GM18517 (cell line): ENCODE results near the gene CCSER1.

Experiments
- ATAC-seq: cut with Tn5 transposase; IDR thresholded peaks from one replicate; pipeline ENCODE4 v1.9.1; 2021; ENCODE audit warnings: mild to moderate bottlenecking, moderate library complexity; ENCODE audit not compliant: unreplicated experiment

Gene CCSER1

GRCh38 chr4:90127706-90128345, 632 bp downstream of the CCSER1 start:
- ATAC-seq, result peak; percentile 24

- no peak for ATAC-seq
Observed at GRCh38 chr4:90128961-90129495, 1.8 kb downstream of the CCSER1 start.

- ATAC-seq, result no peak
Observed at GRCh38 chr4:90130076-90130475, 2.9 kb downstream of the CCSER1 start.

- no peak for ATAC-seq
Observed at GRCh38 chr4:90137555-90137954, 10.4 kb downstream of the CCSER1 start.

GRCh38 chr4:90142081-90142480, 14.9 kb downstream of the CCSER1 start:
- ATAC-seq, result no peak

GRCh38 chr4:90145319-90145718, 18.1 kb downstream of the CCSER1 start:
- no peak for ATAC-seq

- no peak for ATAC-seq
Observed at GRCh38 chr4:90146306-90146705, 19.1 kb downstream of the CCSER1 start.

- no peak for ATAC-seq
Observed at GRCh38 chr4:90148574-90149148, 21.5 kb downstream of the CCSER1 start.

GRCh38 chr4:90152024-90152423, 24.8 kb downstream of the CCSER1 start:
- ATAC-seq, result no peak

- no peak for ATAC-seq
Observed at GRCh38 chr4:90159193-90159592, 32.0 kb downstream of the CCSER1 start.

- no peak for ATAC-seq
Observed at GRCh38 chr4:90160044-90160443, 32.9 kb downstream of the CCSER1 start.

GRCh38 chr4:90162566-90162965, 35.4 kb downstream of the CCSER1 start:
- ATAC-seq, result no peak

GRCh38 chr4:90163872-90164271, 36.7 kb downstream of the CCSER1 start:
- no peak for ATAC-seq

GRCh38 chr4:90165883-90166282, 38.7 kb downstream of the CCSER1 start:
- peak; percentile 85 for ATAC-seq

GRCh38 chr4:90171491-90171890, 44.3 kb downstream of the CCSER1 start:
- no peak for ATAC-seq

GRCh38 chr4:90174621-90175023, 47.4 kb downstream of the CCSER1 start:
- ATAC-seq, result no peak

GRCh38 chr4:90181644-90182043, 54.5 kb downstream of the CCSER1 start:
- ATAC-seq, result no peak

- no peak for ATAC-seq
Observed at GRCh38 chr4:90183254-90183653, 56.1 kb downstream of the CCSER1 start.

- ATAC-seq, result no peak
Observed at GRCh38 chr4:90184560-90184959, 57.4 kb downstream of the CCSER1 start.

- no peak for ATAC-seq
Observed at GRCh38 chr4:90185416-90185815, 58.2 kb downstream of the CCSER1 start.

- no peak for ATAC-seq
Observed at GRCh38 chr4:90186229-90186628, 59.0 kb downstream of the CCSER1 start.

- no peak for ATAC-seq
Observed at GRCh38 chr4:90187148-90187884, 60.1 kb downstream of the CCSER1 start.
